Measurements from ENCODE around the gene CD82. TPM values are rescaled to one million over a fixed set of nuclear protein-coding genes. Genes with fewer than 3 reads are reported as not detected.

CD82 gene
- total RNA-seq, 1 donor from 2014 or later: 16.1 TPM

DNA sequence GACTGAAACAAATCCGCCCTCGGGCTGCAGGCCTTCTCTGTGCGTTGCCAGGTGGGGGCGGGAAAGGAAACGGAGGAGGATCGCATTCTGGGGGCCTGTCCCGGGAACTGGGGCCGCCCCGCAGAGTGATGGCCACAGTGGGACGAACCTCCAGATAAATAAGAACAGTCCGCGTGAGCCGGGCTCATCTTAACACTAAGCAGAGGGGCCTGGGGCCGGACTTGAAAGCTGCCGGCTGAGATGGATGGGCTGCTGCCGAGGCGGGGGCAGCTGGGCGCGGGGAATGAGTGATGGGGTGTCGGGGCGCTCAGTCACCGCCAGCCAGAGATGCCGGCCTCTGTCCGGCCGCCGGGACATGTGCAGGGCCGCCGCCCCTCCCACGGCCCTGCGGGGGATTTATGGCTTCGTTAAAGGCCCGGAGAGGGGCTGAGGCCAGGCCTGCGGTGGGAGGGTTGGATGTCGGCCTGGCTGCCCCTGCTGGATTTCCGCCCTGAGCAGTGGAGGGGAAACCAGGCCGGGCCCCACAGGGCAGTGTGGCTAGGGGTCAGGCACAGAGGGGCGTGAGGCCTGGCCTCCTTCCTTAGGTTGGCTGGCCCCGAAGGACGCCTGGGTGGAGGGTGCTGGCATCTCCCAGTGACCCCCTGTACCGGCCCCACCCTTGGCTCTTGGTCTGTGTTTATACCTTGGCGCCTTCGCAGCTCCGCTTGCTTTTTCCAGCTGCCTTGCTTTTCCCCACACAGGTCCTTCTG lies 45.3 kb upstream of the CD82 start:
- peaks cover 8% of the 10 kb centered on the region for H3K4me1 Mint-ChIP-seq (ENCODE audit: unreplicated experiment)
- no peak overlapping the region for H3K27ac Mint-ChIP-seq (ENCODE audit: unreplicated experiment)
- H3K36me3 Mint-ChIP-seq (ENCODE audit: low read depth, unreplicated experiment): no peaks in the 10 kb centered on the region
- H3K27me3 Mint-ChIP-seq (ENCODE audit: unreplicated experiment): peaks cover 4% of the 10 kb centered on the region
- TF ChIP-seq, protein P1, sequence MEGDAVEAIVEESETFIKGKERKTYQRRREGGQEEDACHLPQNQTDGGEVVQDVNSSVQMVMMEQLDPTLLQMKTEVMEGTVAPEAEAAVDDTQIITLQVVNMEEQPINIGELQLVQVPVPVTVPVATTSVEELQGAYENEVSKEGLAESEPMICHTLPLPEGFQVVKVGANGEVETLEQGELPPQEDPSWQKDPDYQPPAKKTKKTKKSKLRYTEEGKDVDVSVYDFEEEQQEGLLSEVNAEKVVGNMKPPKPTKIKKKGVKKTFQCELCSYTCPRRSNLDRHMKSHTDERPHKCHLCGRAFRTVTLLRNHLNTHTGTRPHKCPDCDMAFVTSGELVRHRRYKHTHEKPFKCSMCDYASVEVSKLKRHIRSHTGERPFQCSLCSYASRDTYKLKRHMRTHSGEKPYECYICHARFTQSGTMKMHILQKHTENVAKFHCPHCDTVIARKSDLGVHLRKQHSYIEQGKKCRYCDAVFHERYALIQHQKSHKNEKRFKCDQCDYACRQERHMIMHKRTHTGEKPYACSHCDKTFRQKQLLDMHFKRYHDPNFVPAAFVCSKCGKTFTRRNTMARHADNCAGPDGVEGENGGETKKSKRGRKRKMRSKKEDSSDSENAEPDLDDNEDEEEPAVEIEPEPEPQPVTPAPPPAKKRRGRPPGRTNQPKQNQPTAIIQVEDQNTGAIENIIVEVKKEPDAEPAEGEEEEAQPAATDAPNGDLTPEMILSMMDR (IDR thresholded peaks at IDR 0.05; ENCODE audit: unreplicated experiment): no peak
- H3K9me3 Mint-ChIP-seq (ENCODE audit: unreplicated experiment): no peaks in the 10 kb centered on the region
- H3K4me3 Mint-ChIP-seq (ENCODE audit: unreplicated experiment): no peak overlapping the region
- DNase-seq (ENCODE audit: low spot score): no peak

DNA sequence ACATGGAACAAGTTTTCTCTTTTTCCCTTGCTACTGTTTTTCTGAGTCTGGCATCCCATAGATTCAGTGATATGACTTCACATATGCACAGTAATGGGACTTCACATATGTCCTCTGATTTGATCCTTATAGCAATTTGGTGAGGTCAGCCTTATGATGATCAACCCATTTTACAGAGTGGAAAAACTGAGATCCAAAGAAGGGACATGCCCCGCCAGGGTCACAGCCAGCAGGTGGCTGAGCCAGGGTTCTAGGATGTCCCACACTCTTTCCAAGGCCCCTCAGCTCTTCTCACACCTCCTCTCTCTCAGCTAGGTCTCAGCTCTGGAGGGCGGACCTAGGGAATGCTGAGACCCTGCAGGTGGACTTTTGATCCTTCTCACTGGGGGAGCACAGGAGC lies 44.3 kb upstream of the CD82 start:
- Mint-ChIP-seq H3K27me3 (ENCODE audit: unreplicated experiment) (peaks cover 9% of the 10 kb centered on the region), H3K4me3 (ENCODE audit: unreplicated experiment) (no peak overlapping the region), H3K27ac (ENCODE audit: unreplicated experiment) (no peak overlapping the region), H3K9me3 (ENCODE audit: unreplicated experiment) (no peaks in the 10 kb centered on the region), H3K36me3 (ENCODE audit: low read depth, unreplicated experiment) (no peaks in the 10 kb centered on the region), H3K4me1 (ENCODE audit: unreplicated experiment) (peaks cover 8% of the 10 kb centered on the region)
- no peak for DNase-seq (ENCODE audit: low spot score)
- TF ChIP-seq, protein P1 (IDR thresholded peaks at IDR 0.05; ENCODE audit: unreplicated experiment): no peak

DNA sequence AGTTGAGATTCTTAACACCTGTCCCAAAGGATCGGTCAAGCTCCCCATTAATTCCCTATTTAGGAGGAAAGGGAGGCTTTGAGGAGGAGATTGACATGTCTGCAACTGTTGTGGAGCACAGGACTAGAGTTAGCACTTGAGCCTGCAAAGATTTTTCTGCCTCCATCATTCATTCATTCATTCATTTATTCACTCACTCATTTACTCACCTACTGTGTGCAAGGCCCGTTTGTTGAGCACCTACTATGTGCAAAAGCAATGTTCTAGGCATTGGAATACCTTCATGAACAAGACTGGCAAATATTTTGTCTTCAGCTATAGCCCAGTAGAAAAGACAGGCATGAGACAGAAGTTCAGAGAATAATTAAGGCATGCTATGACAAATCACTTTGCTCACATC lies 43.2 kb upstream of the CD82 start:
- H3K4me3 Mint-ChIP-seq (ENCODE audit: unreplicated experiment): no peak overlapping the region
- DNase-seq (ENCODE audit: low spot score): no peak
- peaks cover 9% of the 10 kb centered on the region for H3K27me3 Mint-ChIP-seq (ENCODE audit: unreplicated experiment)
- peaks cover 8% of the 10 kb centered on the region for H3K4me1 Mint-ChIP-seq (ENCODE audit: unreplicated experiment)
- TF ChIP-seq, protein P1 (IDR thresholded peaks at IDR 0.05; ENCODE audit: unreplicated experiment): no peak
- no peak overlapping the region for H3K27ac Mint-ChIP-seq (ENCODE audit: unreplicated experiment)
- H3K9me3 Mint-ChIP-seq (ENCODE audit: unreplicated experiment): no peaks in the 10 kb centered on the region
- H3K36me3 Mint-ChIP-seq (ENCODE audit: low read depth, unreplicated experiment): no peaks in the 10 kb centered on the region

DNA sequence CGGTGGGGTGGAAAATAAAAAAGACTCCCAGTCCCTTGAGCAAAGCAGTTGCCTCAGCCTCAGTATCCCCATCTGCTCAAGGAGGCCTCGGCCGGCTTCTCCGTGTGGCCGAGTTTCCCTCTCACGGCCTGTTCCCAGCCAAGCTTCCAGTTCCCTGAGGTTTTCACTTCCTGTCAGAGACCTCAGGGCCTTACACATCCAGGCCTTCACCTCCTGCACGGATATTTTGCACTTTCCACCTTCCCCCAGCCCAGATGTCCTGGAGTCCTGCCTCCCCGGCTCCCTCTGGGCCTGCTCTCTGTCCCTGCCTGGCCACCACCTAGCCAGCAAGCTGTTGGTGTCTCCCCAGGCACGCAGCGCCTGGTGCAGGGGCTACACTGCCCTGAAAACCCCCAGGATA lies 41.1 kb upstream of the CD82 start:
- TF ChIP-seq, protein P1 (IDR thresholded peaks at IDR 0.05; ENCODE audit: unreplicated experiment): no peak
- Mint-ChIP-seq H3K36me3 (ENCODE audit: low read depth, unreplicated experiment) (no peaks in the 10 kb centered on the region), H3K27ac (ENCODE audit: unreplicated experiment) (no peak overlapping the region), H3K9me3 (ENCODE audit: unreplicated experiment) (no peaks in the 10 kb centered on the region), H3K4me3 (ENCODE audit: unreplicated experiment) (no peak overlapping the region), H3K4me1 (ENCODE audit: unreplicated experiment) (peaks cover 8% of the 10 kb centered on the region), H3K27me3 (ENCODE audit: unreplicated experiment) (peaks cover 11% of the 10 kb centered on the region)
- DNase-seq (ENCODE audit: low spot score): no peak

DNA sequence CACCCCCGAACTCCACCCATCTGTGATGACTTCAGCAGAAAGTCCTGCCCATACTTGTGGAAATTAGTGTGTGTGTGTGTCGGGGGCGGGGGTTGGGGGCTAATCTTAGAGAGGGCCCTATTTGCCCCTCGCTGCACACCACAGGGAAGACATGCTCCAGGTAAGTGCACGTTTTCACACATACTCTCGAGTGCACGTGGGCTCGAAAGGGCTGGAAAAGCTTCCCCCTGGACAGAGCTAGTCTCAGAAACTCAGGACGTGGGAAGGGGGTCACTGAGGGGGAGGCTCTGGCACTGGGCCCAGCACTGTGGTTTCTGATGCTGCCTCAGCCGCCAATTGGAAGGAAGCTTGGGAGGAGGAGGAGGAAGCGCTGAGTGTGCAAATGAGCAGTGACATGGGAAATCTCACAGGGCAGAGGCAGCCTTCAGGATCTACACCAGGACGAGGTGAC lies 40.7 kb upstream of the CD82 start:
- TF ChIP-seq, protein P1 (IDR thresholded peaks at IDR 0.05; ENCODE audit: unreplicated experiment): no peak
- peaks cover 11% of the 10 kb centered on the region for H3K27me3 Mint-ChIP-seq (ENCODE audit: unreplicated experiment)
- no peak overlapping the region for H3K27ac Mint-ChIP-seq (ENCODE audit: unreplicated experiment)
- H3K9me3 Mint-ChIP-seq (ENCODE audit: unreplicated experiment): no peaks in the 10 kb centered on the region
- H3K4me3 Mint-ChIP-seq (ENCODE audit: unreplicated experiment): no peak overlapping the region
- peaks cover 8% of the 10 kb centered on the region for H3K4me1 Mint-ChIP-seq (ENCODE audit: unreplicated experiment)
- no peak for DNase-seq (ENCODE audit: low spot score)
- H3K36me3 Mint-ChIP-seq (ENCODE audit: low read depth, unreplicated experiment): no peaks in the 10 kb centered on the region
